NK-92 (cell line): ENCODE results near the gene TRAPPC11.

Experiments used
- DNase-seq: peaks from one replicate; lab custom pipeline; 2025; ENCODE audit not compliant: unreplicated experiment; lab: John Stamatoyannopoulos, UW

The TRAPPC11 gene

DNA sequence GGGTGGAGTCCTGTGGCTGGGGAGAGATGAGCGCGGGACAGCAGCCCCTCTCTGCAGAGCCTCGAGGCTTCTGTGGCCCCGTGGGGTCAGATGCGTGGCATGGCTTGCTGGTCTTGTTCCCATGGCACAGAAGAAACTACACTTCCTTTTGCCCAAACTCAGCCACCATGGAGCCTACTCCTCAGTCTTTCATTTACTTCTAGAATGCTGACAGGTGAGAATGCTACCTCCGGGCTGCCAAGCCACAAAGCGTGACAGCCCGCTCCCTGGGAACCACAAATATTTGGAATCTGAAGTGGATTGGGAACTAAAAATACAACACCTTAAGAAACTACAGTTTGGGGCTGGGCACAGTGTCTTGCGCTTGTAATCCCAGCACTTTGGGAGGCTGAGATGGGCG is 98.0 kb downstream of the TRAPPC11 start:
- no peak for DNase-seq

DNA sequence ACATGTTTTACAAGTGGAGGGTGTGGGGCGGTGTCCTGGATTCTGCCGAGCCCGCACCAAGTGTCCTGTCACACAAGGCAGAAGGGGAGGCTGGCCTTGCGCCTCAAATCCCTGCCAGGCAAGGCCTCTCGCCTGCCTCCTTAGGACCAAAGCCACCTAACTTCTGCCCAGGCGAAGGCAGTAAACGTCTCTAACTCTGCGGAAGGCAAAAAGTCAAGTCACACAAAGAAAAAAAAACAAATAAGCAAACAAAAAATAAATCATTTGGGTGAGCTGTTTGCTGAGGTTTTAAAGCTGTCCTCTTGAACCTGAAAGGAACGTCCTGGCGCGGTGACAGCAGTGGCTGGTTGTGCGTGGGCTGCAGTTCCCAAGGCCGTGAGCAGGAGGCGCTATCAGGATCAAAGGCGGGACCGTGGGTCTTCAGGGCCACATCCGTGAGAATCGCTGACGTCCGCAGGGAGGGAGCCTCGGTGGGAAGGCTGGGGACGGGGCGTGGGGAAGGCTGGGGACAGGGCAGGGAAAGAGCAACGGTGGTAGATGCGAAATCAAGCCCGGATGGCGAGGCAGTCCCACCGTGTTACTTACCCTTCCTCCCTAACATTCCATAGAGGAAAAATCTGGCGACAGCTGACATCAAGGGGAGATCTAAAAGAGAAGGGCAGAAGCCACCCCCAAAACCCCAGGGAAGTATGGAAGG is 99.1 kb downstream of the TRAPPC11 start:
- DNase-seq: no peak

DNA sequence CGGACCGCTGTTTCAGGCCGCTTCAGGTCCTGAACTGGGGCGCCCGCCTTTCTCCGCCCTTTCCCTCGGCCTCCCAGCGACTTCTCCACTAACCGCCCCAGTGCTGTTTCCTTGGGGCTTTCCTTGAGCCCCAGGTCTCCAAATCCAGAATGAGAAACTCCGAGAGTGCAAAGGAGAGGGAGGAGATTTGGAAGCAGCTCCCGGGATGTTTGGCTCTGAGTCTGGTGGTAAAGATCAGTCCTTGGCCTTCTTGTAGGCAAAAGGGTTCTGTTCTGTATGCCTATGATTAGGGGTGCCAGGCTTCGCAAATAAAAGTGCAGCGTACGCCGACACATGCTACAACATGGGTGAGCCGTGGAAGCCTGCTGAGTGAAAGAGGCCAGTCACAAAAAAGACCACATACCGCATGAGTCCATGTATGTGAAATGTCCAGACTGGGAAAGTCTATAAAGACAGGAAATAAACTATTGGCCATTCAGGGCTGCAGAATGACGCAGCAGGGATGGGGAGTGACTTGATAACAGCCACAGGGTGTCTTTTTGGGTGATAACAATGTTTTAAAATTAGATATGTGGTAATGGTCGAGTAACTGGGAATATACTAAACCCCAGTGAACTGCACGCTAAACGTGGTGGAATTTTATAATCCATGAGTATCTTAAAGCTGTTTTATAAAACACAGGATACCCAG is 99.8 kb downstream of the TRAPPC11 start:
- DNase-seq: no peak

DNA sequence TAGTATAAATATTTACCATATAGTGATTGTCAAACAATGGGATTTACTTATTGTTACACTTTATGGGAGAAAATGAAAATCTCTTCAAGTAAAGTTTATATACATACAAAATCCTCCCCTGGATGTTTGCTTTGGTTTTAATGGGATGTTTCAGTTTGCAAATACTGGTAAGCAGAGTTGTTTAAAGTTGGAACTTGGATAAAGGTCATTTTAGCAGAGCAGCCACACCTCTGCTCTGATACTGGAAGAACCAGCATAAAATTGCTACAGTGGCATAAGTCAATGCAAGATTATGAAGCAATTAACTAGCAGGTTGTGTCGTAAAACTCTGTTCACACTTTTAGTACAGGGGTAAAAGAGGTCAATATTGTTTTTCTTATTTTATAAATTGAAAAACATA is 101.2 kb downstream of the TRAPPC11 start:
- no peak for DNase-seq
